ENCODE results near the gene SPINK2. TPM values are rescaled to one million over a fixed set of nuclear protein-coding genes. Genes with fewer than 3 reads are reported as not detected.

Gene SPINK2
- total RNA-seq, 1 experiment from 2014 or later = not detected

- Histone ChIP-seq H3K4me1 (ENCODE audit: control insufficient read depth, insufficient read depth, low read length) (no peaks in the 10 kb centered on the region), H3K36me3 (ENCODE audit: control insufficient read depth, insufficient read depth, low read length) (no peaks in the 10 kb centered on the region), H3K9me3 (ENCODE audit: control insufficient read depth, insufficient read depth, low read depth, low read length) (no peaks in the 10 kb centered on the region), H3K4me3 (ENCODE audit: low read depth in 2 of 2, low read length in 2 of 2) (no peak overlapping the region), H3K27me3 (ENCODE audit: control insufficient read depth, insufficient read depth, low read length) (no peaks in the 10 kb centered on the region), H3K27ac (ENCODE audit: low read length) (no peak overlapping the region)
- intact Hi-C loops (cut with micrococcal nuclease; ENCODE audit: unreplicated experiment) (no loop called here), in situ Hi-C loops (cut with HindIII; ENCODE audit: low pct_unique_long_range_greater_than_20kb, low sequenced_read_pairs) (no loop called here)
- DNase-seq (ENCODE audit: low read depth, low spot score) (no peak), ATAC-seq (no peak)
- ChIA-PET POLR2A (no interaction called here), CTCF (no interaction called here)
- no peak for TF ChIP-seq TCF7L2 (IDR thresholded peaks at IDR 0.05; ENCODE audit: low read depth, low read length)
- no peak for TF ChIP-seq SIN3A (IDR thresholded peaks at IDR 0.05; ENCODE audit: borderline replicate concordance, insufficient read depth, low read depth, low read length)
- no peak for TF ChIP-seq REST (IDR thresholded peaks at IDR 0.05; ENCODE audit: insufficient read depth in 1 of 2, low read depth in 2 of 2, low read length in 1 of 2)
- TF ChIP-seq CTCF (IDR thresholded peaks at IDR 0.05) = no peak
- no peak for TF ChIP-seq POLR2AphosphoS5 (IDR thresholded peaks at IDR 0.05; ENCODE audit: low read depth, low read length)
- no TSS peak for BruUV-seq (replicated peaks)
Measured at GRCh38 chr4:56857601-56858309, 36.3 kb upstream of the SPINK2 start.

GRCh38 chr4:56856656-56857055 is 35.2 kb upstream of the SPINK2 start:
- Histone ChIP-seq H3K4me3 (ENCODE audit: low read depth in 2 of 2, low read length in 2 of 2) (no peak overlapping the region), H3K27me3 (ENCODE audit: control insufficient read depth, insufficient read depth, low read length) (no peaks in the 10 kb centered on the region), H3K4me1 (ENCODE audit: control insufficient read depth, insufficient read depth, low read length) (no peaks in the 10 kb centered on the region), H3K9me3 (ENCODE audit: control insufficient read depth, insufficient read depth, low read depth, low read length) (no peaks in the 10 kb centered on the region), H3K36me3 (ENCODE audit: control insufficient read depth, insufficient read depth, low read length) (no peaks in the 10 kb centered on the region), H3K27ac (ENCODE audit: low read length) (no peak overlapping the region)
- TF ChIP-seq SIN3A (IDR thresholded peaks at IDR 0.05; ENCODE audit: borderline replicate concordance, insufficient read depth, low read depth, low read length) = no peak
- no peak for TF ChIP-seq REST (IDR thresholded peaks at IDR 0.05; ENCODE audit: insufficient read depth in 1 of 2, low read depth in 2 of 2, low read length in 1 of 2)
- TF ChIP-seq POLR2AphosphoS5 (IDR thresholded peaks at IDR 0.05; ENCODE audit: low read depth, low read length) = no peak
- TF ChIP-seq TCF7L2 (IDR thresholded peaks at IDR 0.05; ENCODE audit: low read depth, low read length) = no peak
- TF ChIP-seq CTCF (IDR thresholded peaks at IDR 0.05) = no peak
- intact Hi-C loops (cut with micrococcal nuclease; ENCODE audit: unreplicated experiment) (no loop called here), in situ Hi-C loops (cut with HindIII; ENCODE audit: low pct_unique_long_range_greater_than_20kb, low sequenced_read_pairs) (no loop called here)
- no TSS peak for BruUV-seq (replicated peaks)
- ChIA-PET CTCF (no interaction called here), POLR2A (no interaction called here)
- DNase-seq (ENCODE audit: low read depth, low spot score) = no peak
- ATAC-seq = no peak
